K562 (cell line): ENCODE data around the gene PTRH1. TPM values are rescaled to one million over a fixed set of nuclear protein-coding genes. Genes with fewer than 3 reads are reported as not detected.

Experiments
- ATAC-seq: fragments of 200-7000 bp; cut with Tn5 transposase; 3 replicates; pipeline ENCODE4 v1.9.1; 2020; ENCODE audit warnings: moderate library complexity
- BruUV-seq: library from RNA; stranded (reverse); fragments of 400-500 nt; replicated peaks from 2 replicates; lab custom pipeline; 2021; lab: Mats Ljungman, UMichigan
- CTCF ChIA-PET: fragments of 300-600 bp; formaldehyde crosslinking; extraction: SDS; loops from one replicate; lab custom pipeline; 2021; ENCODE audit warnings: low intra/inter-chr PET ratio; lab: Yijun Ruan, JAX
- POLR2A ChIA-PET: fragments of 300-600, 350-650 bp; sonication (Branson Sonifier 250); formaldehyde crosslinking; extraction: SDS; loops from one replicate; lab custom pipeline; 2021; ENCODE audit warnings: antibody characterized with exemption, inconsistent platforms; lab: Yijun Ruan, JAX
- DNase-seq, 4 experiments: peaks; one replicate each; pipeline versions ENCODE4 v3.0.0 to v3.0.0-alpha.2; 2011 to 2018; ENCODE audit warnings: low spot score in 3 of 4, mixed read lengths in 3 of 4; ENCODE audit errors: extremely low read depth in 1 of 4
- FAIRE-seq: peaks from 2 replicates; lab custom pipeline; 2011; peaks lifted over from hg19 to GRCh38; lab: Jason Lieb, UNC
- H2AFZ ChIP-seq: 2 replicates; pipeline ENCODE4 v1.6.0; 2011; ENCODE audit warnings: low read depth, low read length, control low read depth, inconsistent platforms
- H3K27ac ChIP-seq: fragments of 200-600 bp; 3 replicates; pipeline ENCODE4 v1.8.0; 2011; ENCODE audit warnings: low read depth, mild to moderate bottlenecking, control low read depth, inconsistent platforms, low read length, moderate library complexity, mixed read lengths; ENCODE audit errors: extremely low read depth
- H3K27me3 ChIP-seq, 2 experiments: fragments of 300-600 bp in 1 of 2; 2 replicates in 1 of 2; 3 replicates in 1 of 2; pipeline versions ENCODE4 v1.6.0 to v1.8.0; 2011; ENCODE audit warnings: inconsistent platforms in 2 of 2, low read length in 2 of 2, mild to moderate bottlenecking in 1 of 2, mixed read lengths in 1 of 2, moderate library complexity in 1 of 2; ENCODE audit not compliant: control insufficient read depth in 2 of 2, insufficient read depth in 2 of 2
- H3K36me3 ChIP-seq: fragments of 300-600 bp; 3 replicates; pipeline ENCODE4 v1.8.0; 2011; ENCODE audit warnings: mild to moderate bottlenecking, low read length, inconsistent platforms; ENCODE audit not compliant: control insufficient read depth, insufficient read depth
- H3K4me1 ChIP-seq, 2 experiments: fragments of 200-600 bp in 1 of 2; replicated peaks in 1 of 2; 2 replicates in 1 of 2; 3 replicates in 1 of 2; pipeline versions ENCODE4 v1.5.1 to v1.8.0; 2011; ENCODE audit warnings: inconsistent platforms in 2 of 2, low read length in 2 of 2, mild to moderate bottlenecking in 1 of 2, mixed read lengths in 1 of 2, moderate library complexity in 1 of 2; ENCODE audit not compliant: control insufficient read depth in 2 of 2, insufficient read depth in 2 of 2
- H3K4me2 ChIP-seq: 2 replicates; pipeline ENCODE4 v1.6.1; 2011; ENCODE audit warnings: low read length, control low read depth, inconsistent platforms, mixed read lengths; ENCODE audit not compliant: insufficient read depth
- H3K4me3 ChIP-seq: fragments of 200-600 bp; sonication (generic), shearing (Covaris generic); 2 replicates; pipeline ENCODE4 v1.5.1; 2016; ENCODE audit warnings: control low read depth, inconsistent platforms
- H3K79me2 ChIP-seq: fragments of 200-600 bp; 3 replicates; pipeline ENCODE4 v1.8.0; 2011; ENCODE audit warnings: low read length, inconsistent platforms; ENCODE audit not compliant: control insufficient read depth, insufficient read depth
- H3K9ac ChIP-seq, 2 experiments: 2 replicates each; pipeline versions ENCODE4 v1.6.0 to v1.6.1; 2011; ENCODE audit warnings: low read depth in 2 of 2, low read length in 2 of 2, control low read depth in 1 of 2, inconsistent platforms in 1 of 2, mild to moderate bottlenecking in 1 of 2, mixed read lengths in 1 of 2; ENCODE audit not compliant: insufficient read depth in 1 of 2
- H3K9me1 ChIP-seq: one replicate; pipeline ENCODE4 v1.6.0; 2011; ENCODE audit warnings: inconsistent platforms, mild to moderate bottlenecking, low read length, moderate library complexity; ENCODE audit not compliant: control insufficient read depth, insufficient read depth
- H3K9me3 ChIP-seq: replicated peaks from 2 replicates; pipeline ENCODE4 v1.5.1; 2011; ENCODE audit warnings: low read depth, low read length, inconsistent platforms; ENCODE audit not compliant: control insufficient read depth, insufficient read depth
- H4K20me1 ChIP-seq: replicated peaks from 2 replicates; pipeline ENCODE4 v1.6.1; 2011; ENCODE audit warnings: low read length, inconsistent platforms, mixed read lengths; ENCODE audit not compliant: control insufficient read depth, insufficient read depth
- ARID4B ChIP-seq: sonication (generic); formaldehyde crosslinking; IDR thresholded peaks from 2 replicates; pipeline ENCODE4 v1.8.0; 2022; ENCODE audit warnings: mild to moderate bottlenecking, missing genetic modification reagents
- ESRRA ChIP-seq: fragments of 450-650 bp; IDR thresholded peaks from 2 replicates; pipeline ENCODE4 v1.6.1; 2014; ENCODE audit warnings: low read depth, mild to moderate bottlenecking, moderate library complexity, borderline replicate concordance
- PTBP1 ChIP-seq: fragments of 200-400 bp; formaldehyde crosslinking; IDR thresholded peaks from 2 replicates; pipeline ENCODE4 v1.6.1; 2017; ENCODE audit warnings: low read depth, low read length
- XRCC5 ChIP-seq: fragments of 200-400 bp; formaldehyde crosslinking; IDR thresholded peaks from 2 replicates; pipeline ENCODE4 v1.6.1; 2017; ENCODE audit warnings: low read depth, mild to moderate bottlenecking, low read length
- ZNF184 ChIP-seq: sonication (generic); formaldehyde crosslinking; IDR thresholded peaks from 2 replicates; pipeline ENCODE4 v1.5.0; 2020; ENCODE audit warnings: missing genetic modification reagents
- ZNF217 ChIP-seq: sonication (generic); formaldehyde crosslinking; IDR thresholded peaks from 2 replicates; pipeline ENCODE4 v1.8.0; 2022; ENCODE audit warnings: mild to moderate bottlenecking, missing genetic modification reagents
- ZNF41 ChIP-seq: fragments of 250-450 bp; sonication (Bioruptor Pico); conservative IDR thresholded peaks from 2 replicates; pipeline ENCODE4 v1.4.0; 2020; ENCODE audit warnings: mild to moderate bottlenecking
- ZNF57 ChIP-seq: fragments of 450-650 bp; formaldehyde crosslinking; IDR thresholded peaks from 2 replicates; pipeline ENCODE4 v1.4.0; 2020; ENCODE audit warnings: mild to moderate bottlenecking, moderate library complexity
- WGBS: fragments of 100-300 bp; shearing (Covaris generic); methylation state at CpG from one replicate; pipeline ENCODE4 v1.1.6; 2016; ENCODE audit warnings: low coverage, mixed read lengths; ENCODE audit not compliant: insufficient coverage; ENCODE audit errors: missing lambda C conversion rate; 5-methylcytosine and 5-hydroxymethylcytosine counted together
- in situ Hi-C: fragments of 300-500 bp; cut with MboI; formaldehyde crosslinking; loops from 4 replicates; pipeline ENCODE4 v1.15.0; 2018; ENCODE audit warnings: inconsistent platforms, mixed read lengths
- intact Hi-C: fragments of 100-400 bp; cut with micrococcal nuclease; formaldehyde crosslinking; loops from 2 replicates; pipeline ENCODE4 v1.14.2; 2022
- polyA plus RNA-seq, 8 experiments: library from polyadenylated mRNA; depleted of rRNA in 4 of 8; stranded (reverse) in 5 of 8; unstranded in 3 of 8; fragments of >200 nt; fragmentation: Nextera tagmentation in 2 of 8; fragmentation: Illumina TruSeq in 1 of 8; extraction: Ambion mirVana in 2 of 8; extraction: Trizol in 1 of 8; gene quantifications; 2 replicates each; pipeline versions ENCODE4 v1.2.1 to v1.2.3, GENCODE V29; 2011 to 2014; ENCODE audit warnings: inconsistent platforms in 1 of 8, missing spikeins in 1 of 8
- total RNA-seq, 7 experiments: library from RNA; depleted of rRNA in 6 of 7; stranded (reverse); fragments of >200 nt in 6 of 7; fragmentation: Illumina TruSeq in 2 of 7; extraction: Trizol in 2 of 7; gene quantifications; 2 replicates each; pipeline versions ENCODE4 v1.2.1 to v1.2.3, GENCODE V29; 2011 to 2021; ENCODE audit warnings: low replicate concordance in 1 of 7
- TF ChIP-seq, protein P1 (sequence below): sonication (generic); formaldehyde crosslinking; IDR thresholded peaks from 2 replicates; pipeline ENCODE4 v1.8.0; 2022; ENCODE audit warnings: missing genetic modification reagents, mild to moderate bottlenecking, moderate library complexity, borderline replicate concordance
- TF ChIP-seq, protein P2 (sequence below): fragments of 450-650 bp; conservative IDR thresholded peaks from 2 replicates; pipeline ENCODE4 v1.6.1; 2016; ENCODE audit warnings: missing genetic modification characterization, low read depth, mild to moderate bottlenecking, control low read depth, missing compliant biosample characterization

Gene PTRH1
- total and polyA plus RNA-seq, 9 of the 15 experiments (the other 6 are each of a cell fraction or from before 2014, with no cell fraction given) = 0.63 to 43.1 (median 5.7) TPM

DNA sequence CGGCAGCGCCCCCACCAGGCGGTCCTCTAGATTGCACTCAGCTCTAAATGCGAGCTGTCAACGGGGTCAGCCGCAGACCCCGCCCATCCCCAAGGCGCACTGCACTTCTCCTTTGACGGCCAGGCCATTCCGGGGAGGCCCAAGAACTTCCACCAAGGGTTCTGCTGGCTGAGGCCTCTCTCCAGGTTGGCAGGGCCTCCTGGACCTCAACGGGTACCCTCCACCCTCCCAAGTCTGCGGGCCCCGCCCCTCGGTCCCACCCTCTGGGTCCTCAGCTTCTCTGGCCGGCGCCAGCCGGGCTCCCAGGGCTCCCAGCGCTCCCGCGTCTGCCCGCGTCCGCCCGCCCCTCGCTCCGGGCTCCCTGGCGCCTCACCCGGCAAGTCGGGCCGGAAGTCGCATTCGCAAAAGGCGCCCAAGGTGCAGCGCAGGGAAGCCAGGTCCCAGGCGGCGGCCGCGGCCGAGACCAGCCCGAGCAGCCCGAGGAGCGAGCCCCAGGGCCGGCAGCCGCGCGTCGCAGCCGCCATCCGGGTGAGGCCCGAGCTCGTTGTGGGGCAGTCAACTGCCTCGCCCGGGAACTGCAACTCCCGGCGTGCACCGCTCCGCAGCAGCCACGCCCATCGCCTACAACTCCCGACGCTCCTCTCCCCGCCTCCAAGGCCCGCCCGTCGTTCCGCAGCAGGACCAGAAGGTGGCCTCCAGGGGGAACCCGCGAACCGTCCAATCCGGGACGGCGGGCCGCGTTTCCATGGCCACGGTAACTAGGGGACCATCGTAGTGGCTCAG, 19.5 kb upstream of the PTRH1 start, which contains the start of gene TOR2A (continued):
- TF ChIP-seq, protein P1, sequence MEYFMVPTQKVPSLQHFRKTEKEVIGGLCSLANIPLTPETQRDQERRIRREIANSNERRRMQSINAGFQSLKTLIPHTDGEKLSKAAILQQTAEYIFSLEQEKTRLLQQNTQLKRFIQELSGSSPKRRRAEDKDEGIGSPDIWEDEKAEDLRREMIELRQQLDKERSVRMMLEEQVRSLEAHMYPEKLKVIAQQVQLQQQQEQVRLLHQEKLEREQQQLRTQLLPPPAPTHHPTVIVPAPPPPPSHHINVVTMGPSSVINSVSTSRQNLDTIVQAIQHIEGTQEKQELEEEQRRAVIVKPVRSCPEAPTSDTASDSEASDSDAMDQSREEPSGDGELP = peak; percentile 45; the same call in 1 of the 2 replicates
- TF ChIP-seq ZNF217 (CRISPR knock-in tag) (no peak), PTBP1 (no peak), ZNF184 (no peak), ZNF41 (CRISPR knock-in tag) (no peak), ZNF57 (CRISPR knock-in tag) (no peak), ESRRA (peak; percentile 70; the same call in 1 of the 2 replicates), XRCC5 (peak; percentile 89; the same call in 1 of the 2 replicates)

- TSS peak; percentile 53 for BruUV-seq
- H3K36me3 ChIP-seq = no peaks in the 10 kb centered on the region
- H3K27ac ChIP-seq = no peak overlapping the region; the same call in 2 of the 3 replicates
- in situ Hi-C loops (loop anchor here (10.0 kb wide), 1 partner anchor 139 kb away; no protein-coding TSS in a partner anchor), intact Hi-C loops (loop anchor here (1.0 to 10.0 kb wide), 5 partner anchors 75 to 301 kb away; no protein-coding TSS in a partner anchor)
- FAIRE-seq = no peak
- peak overlapping the region; percentile 75 to 92 for H3K9ac ChIP-seq
- H3K79me2 ChIP-seq = peaks cover 4% of the 10 kb centered on the region; the same call in 2 of the 3 replicates
- peaks cover 7 to 42% of the 10 kb centered on the region in 2 experiments; a peak in 4 of 5 replicates for H3K4me1 ChIP-seq
- WGBS = 29% methylated on average over 18 of the region's 22 CpGs
- H3K9me1 ChIP-seq = no peaks in the 10 kb centered on the region
- peak overlapping the region; percentile 74 for H3K4me3 ChIP-seq
- ChIA-PET POLR2A (interaction anchor here (0.6 to 1.4 kb wide), 12 partner anchors 9 to 626 kb away, joined by 3 to 6 read pairs (median 3); partner anchors contain the start of genes PTRH1 and TTC16), CTCF (interaction anchor here (0.6 to 3.4 kb wide), 10 partner anchors 51 to 230 kb away, joined by 3 to 49 read pairs (median 13); partner anchors contain the start of gene CDK9)
- DNase-seq = peak in 2 of 4 experiments; percentile 27 to 34
- no peak; the same call in 2 of the 3 replicates for ATAC-seq
- no peaks in the 10 kb centered on the region for H3K9me3 ChIP-seq
- H4K20me1 ChIP-seq = no peaks in the 10 kb centered on the region; the same call in 1 of the 2 replicates
- H3K27me3 ChIP-seq = no peaks in the 10 kb centered on the region
- peak overlapping the region; percentile 98 for H2AFZ ChIP-seq
- H3K4me2 ChIP-seq = peak overlapping the region; percentile 79
- TF ChIP-seq, protein P2, sequence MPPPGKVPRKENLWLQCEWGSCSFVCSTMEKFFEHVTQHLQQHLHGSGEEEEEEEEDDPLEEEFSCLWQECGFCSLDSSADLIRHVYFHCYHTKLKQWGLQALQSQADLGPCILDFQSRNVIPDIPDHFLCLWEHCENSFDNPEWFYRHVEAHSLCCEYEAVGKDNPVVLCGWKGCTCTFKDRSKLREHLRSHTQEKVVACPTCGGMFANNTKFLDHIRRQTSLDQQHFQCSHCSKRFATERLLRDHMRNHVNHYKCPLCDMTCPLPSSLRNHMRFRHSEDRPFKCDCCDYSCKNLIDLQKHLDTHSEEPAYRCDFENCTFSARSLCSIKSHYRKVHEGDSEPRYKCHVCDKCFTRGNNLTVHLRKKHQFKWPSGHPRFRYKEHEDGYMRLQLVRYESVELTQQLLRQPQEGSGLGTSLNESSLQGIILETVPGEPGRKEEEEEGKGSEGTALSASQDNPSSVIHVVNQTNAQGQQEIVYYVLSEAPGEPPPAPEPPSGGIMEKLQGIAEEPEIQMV (tag) = no peak
- no peak for TF ChIP-seq ARID4B (CRISPR knock-in tag)
Measured at GRCh38 chr9:127734247-127734746, 18.8 kb upstream of the PTRH1 start.
